B cell (primary cell): ENCODE data around the gene PLD5. TPM values are rescaled to one million over a fixed set of nuclear protein-coding genes. Genes with fewer than 3 reads are reported as not detected.

Experiments
- ATAC-seq: fragments of 200-7000 bp; cut with Tn5 transposase; one replicate; pipeline ENCODE4 v1.10.0; 2021; ENCODE audit warnings: low read depth, mild to moderate bottlenecking, moderate number of reproducible peaks, moderate library complexity
- CTCF ChIA-PET: fragments of 350-600 bp; sonication (Branson Sonifier 250); formaldehyde crosslinking; loops from one replicate; lab custom pipeline; 2021; ENCODE audit warnings: antibody characterized with exemption, inconsistent platforms; lab: Charles Lee
- POLR2A ChIA-PET: fragments of 350-600 bp; sonication (Branson Sonifier 250); formaldehyde crosslinking; loops from one replicate; lab custom pipeline; 2021; ENCODE audit warnings: antibody characterized with exemption; lab: Charles Lee
- DNase-seq: peaks from one replicate; pipeline ENCODE4 v3.0.0; 2013
- H2AFZ ChIP-seq: 2 replicates; pipeline ENCODE4 v1.6.1; 2012; ENCODE audit warnings: mild to moderate bottlenecking, low read depth, low read length; ENCODE audit not compliant: insufficient read depth, poor library complexity, severe bottlenecking
- H3K27ac ChIP-seq, 2 donors: 1 replicate in 1 of 2; 2 replicates in 1 of 2; pipeline ENCODE4 v1.5.1; 2012 to 2013; ENCODE audit warnings: low read length in 2 of 2, mild to moderate bottlenecking in 2 of 2, moderate library complexity in 1 of 2
- H3K27me3 ChIP-seq, 4 experiments: fragments of 200-600 bp in 1 of 4; sonication (generic) in 1 of 4; replicated peaks in 1 of 4; 1 replicate in 2 of 4; 2 replicates in 2 of 4; pipeline versions ENCODE4 v1.6.1 to v1.7.0; 2013 to 2016; ENCODE audit warnings: low read length in 3 of 4, mild to moderate bottlenecking in 2 of 4, mixed read lengths in 1 of 4, moderate library complexity in 1 of 4; ENCODE audit not compliant: insufficient read depth in 4 of 4, control insufficient read depth in 3 of 4; ENCODE audit errors: control extremely low read depth in 1 of 4
- H3K36me3 ChIP-seq, 2 experiments: replicated peaks in 1 of 2; 1 replicate in 1 of 2; 2 replicates in 1 of 2; pipeline versions ENCODE4 v1.6.1 to v1.7.1; 2013; ENCODE audit warnings: low read length in 1 of 2; ENCODE audit not compliant: insufficient read depth in 2 of 2, control insufficient read depth in 1 of 2; ENCODE audit errors: control extremely low read depth in 1 of 2, extremely low read depth in 1 of 2
- H3K4me1 ChIP-seq, 2 donors: fragments of 200-600 bp in 1 of 2; sonication (generic) in 1 of 2; 1 replicate in 1 of 2; 2 replicates in 1 of 2; pipeline versions ENCODE4 v1.5.1 to v1.6.1; 2013 to 2017; ENCODE audit warnings: low read length in 2 of 2; ENCODE audit not compliant: control insufficient read depth in 2 of 2, insufficient read depth in 2 of 2
- H3K4me2 ChIP-seq: replicated peaks from 2 replicates; pipeline ENCODE3; 2012; ENCODE audit warnings: mild to moderate bottlenecking, low read depth, low read length; ENCODE audit not compliant: poor library complexity, severe bottlenecking
- H3K4me3 ChIP-seq, 5 experiments: fragments of 200-600 bp in 1 of 5; sonication (generic) in 1 of 5; 1 replicate in 3 of 5; 2 replicates in 2 of 5; pipeline versions ENCODE4 v1.5.1 to v1.7.0; 2011 to 2016; ENCODE audit warnings: low read length in 4 of 5, mild to moderate bottlenecking in 4 of 5, low read depth in 2 of 5, control low read depth in 1 of 5, moderate library complexity in 1 of 5; ENCODE audit not compliant: insufficient read depth in 1 of 5; ENCODE audit errors: control extremely low read depth in 1 of 5, extremely low read depth in 1 of 5
- H3K79me2 ChIP-seq: fragments of 200-600 bp; sonication (generic); one replicate; pipeline ENCODE4 v1.6.0; 2016; ENCODE audit warnings: low read length; ENCODE audit not compliant: control insufficient read depth, insufficient read depth
- H3K9ac ChIP-seq: fragments of 200-600 bp; sonication (generic); 2 replicates; pipeline ENCODE4 v1.6.1; 2017; ENCODE audit warnings: mild to moderate bottlenecking, low read length, moderate library complexity
- H3K9me3 ChIP-seq, 3 donors: one replicate each; pipeline versions ENCODE4 v1.6.1 to v1.7.1; 2013; ENCODE audit warnings: low read length in 2 of 3; ENCODE audit not compliant: control insufficient read depth in 2 of 3, insufficient read depth in 1 of 3; ENCODE audit errors: control extremely low read depth in 1 of 3
- H4K20me1 ChIP-seq: 2 replicates; pipeline ENCODE4 v1.6.0; 2012; ENCODE audit warnings: mild to moderate bottlenecking, low read length; ENCODE audit not compliant: insufficient read depth, control insufficient read depth, poor library complexity, severe bottlenecking
- H3K27ac Mint-ChIP-seq: one replicate; pipeline ENCODE4 v1.8.0; 2021; ENCODE audit warnings: mixed read lengths
- H3K27me3 Mint-ChIP-seq: one replicate; pipeline ENCODE4 v1.8.0; 2021; ENCODE audit warnings: mixed read lengths
- H3K4me1 Mint-ChIP-seq: one replicate; pipeline ENCODE4 v1.8.0; 2021; ENCODE audit warnings: mixed read lengths
- H3K4me3 Mint-ChIP-seq: one replicate; pipeline ENCODE4 v1.8.0; 2021; ENCODE audit warnings: mixed read lengths
- H3K9me3 Mint-ChIP-seq: one replicate; pipeline ENCODE4 v1.8.0; 2022; ENCODE audit warnings: mixed read lengths; ENCODE audit not compliant: insufficient read depth
- CTCF ChIP-seq: fragments of 200-600 bp; IDR thresholded peaks from one replicate; pipeline ENCODE4 v1.8.0; 2022; ENCODE audit warnings: antibody characterized with exemption, mild to moderate bottlenecking
- EZH2 ChIP-seq: IDR thresholded peaks from 2 replicates; pipeline ENCODE4 v1.6.1; 2012; ENCODE audit warnings: borderline replicate concordance, low read depth, mild to moderate bottlenecking, moderate library complexity, low read length; ENCODE audit not compliant: insufficient read depth, poor library complexity, severe bottlenecking
- WGBS: methylation state at CpG from one replicate; pipeline ENCODE4 v1.1.5; 2013; ENCODE audit warnings: missing lambda C conversion rate; ENCODE audit not compliant: insufficient coverage; 5-methylcytosine and 5-hydroxymethylcytosine counted together
- intact Hi-C: fragments of 100-400 bp; cut with micrococcal nuclease; formaldehyde crosslinking; loops from one replicate; pipeline ENCODE4 v1.10.0; 2022
- polyA plus RNA-seq: library from polyadenylated mRNA; depleted of rRNA; stranded (reverse); fragments of >200 nt; gene quantifications from 2 replicates; pipeline ENCODE4 v1.2.3, GENCODE V29; 2012
- total RNA-seq, 2 donors: library from RNA; stranded (reverse); fragments of 120-200 nt in 1 of 2; gene quantifications; 1 replicate in 1 of 2; 2 replicates in 1 of 2; pipeline versions ENCODE4 v1.2.3 to v1.2.4, GENCODE V29; 2013 to 2022

PLD5 gene
- total and polyA plus RNA-seq, 2 donors (not counting 1 experiment from before 2014, with no cell fraction given), result 0.37 to 1.9 TPM

- Histone ChIP-seq H3K4me3 (no peak overlapping the region), H3K9me3 (no peaks in the 10 kb centered on the region), H3K27me3 (no peaks in the 10 kb centered on the region), H2AFZ (no peak overlapping the region), H3K4me2 (no peak overlapping the region), H3K27ac (no peak overlapping the region), H3K79me2 (no peaks in the 10 kb centered on the region), H3K4me1 (no peaks in the 10 kb centered on the region), H3K9ac (no peak overlapping the region), H4K20me1 (no peaks in the 10 kb centered on the region), H3K36me3 (no peaks in the 10 kb centered on the region)
- intact Hi-C loops, result loop anchor here (5.0 kb wide), 1 partner anchor 878 kb away; no protein-coding TSS in a partner anchor
- Mint-ChIP-seq H3K27ac (no peak overlapping the region), H3K9me3 (no peaks in the 10 kb centered on the region), H3K4me1 (peaks cover 1% of the 10 kb centered on the region), H3K4me3 (no peak overlapping the region), H3K27me3 (peaks cover 70% of the 10 kb centered on the region)
- ChIA-PET CTCF (interaction anchor here (0.8 to 1.4 kb wide), 2 partner anchors 8 to 10 kb away, joined by 3 to 4 read pairs; no protein-coding TSS in a partner anchor), POLR2A (no interaction called here)
- 76% methylated on average over 9 of the region's 9 CpGs for WGBS
- ATAC-seq (no peak), DNase-seq (no peak)
- TF ChIP-seq EZH2 (no peak), CTCF (no peak)
These were observed 74.8 kb downstream of the PLD5 start for GRCh38 chr1:242449661-242450060.

- Histone ChIP-seq H3K36me3 (no peaks in the 10 kb centered on the region), H2AFZ (no peak overlapping the region), H3K4me1 (no peaks in the 10 kb centered on the region), H3K9ac (no peak overlapping the region), H3K4me3 (no peak overlapping the region), H3K9me3 (no peaks in the 10 kb centered on the region), H4K20me1 (no peaks in the 10 kb centered on the region), H3K79me2 (no peaks in the 10 kb centered on the region), H3K4me2 (no peak overlapping the region), H3K27ac (no peak overlapping the region), H3K27me3 (no peaks in the 10 kb centered on the region)
- no peak for DNase-seq
- Mint-ChIP-seq H3K27ac (no peak overlapping the region), H3K4me1 (no peaks in the 10 kb centered on the region), H3K4me3 (no peak overlapping the region), H3K9me3 (no peaks in the 10 kb centered on the region), H3K27me3 (peaks cover 67% of the 10 kb centered on the region)
- ChIA-PET CTCF (interaction anchor here (1.4 kb wide), 1 partner anchor 7 kb away, joined by 4 read pairs; no protein-coding TSS in a partner anchor), POLR2A (no interaction called here)
- no peak for ATAC-seq
- 57% methylated on average over 9 of the region's 12 CpGs for WGBS
- intact Hi-C loops, result no loop called here
- TF ChIP-seq CTCF, result no peak
- TF ChIP-seq EZH2, result no peak
These were observed 75.4 kb downstream of the PLD5 start for GRCh38 chr1:242448910-242449645.
